MM.1S (cell line): ENCODE data around the gene FUOM.

Source experiments
- DNase-seq: peaks from one replicate; pipeline ENCODE4 v3.0.0-alpha.2; 2015
- H2AFZ ChIP-seq: fragments of 300-600 bp; sonication (generic); 2 replicates; pipeline ENCODE4 v1.6.0; 2016; ENCODE audit warnings: antibody characterized with exemption, low read length
- H3F3A ChIP-seq: fragments of 300-600 bp; sonication (generic); 2 replicates; pipeline ENCODE4 v1.6.1; 2016; ENCODE audit warnings: mild to moderate bottlenecking, antibody characterized with exemption, low read length, moderate library complexity, mixed read lengths; ENCODE audit not compliant: insufficient read depth
- H3K27ac ChIP-seq: fragments of 300-600 bp; sonication (generic); 2 replicates; pipeline ENCODE4 v1.5.1; 2016; ENCODE audit warnings: mild to moderate bottlenecking, low read length
- H3K27me3 ChIP-seq: fragments of 300-600 bp; sonication (generic); replicated peaks from 2 replicates; pipeline ENCODE4 v1.6.0; 2016; ENCODE audit warnings: low read length; ENCODE audit not compliant: insufficient read depth
- H3K36me3 ChIP-seq: fragments of 300-600 bp; sonication (generic); replicated peaks from 2 replicates; pipeline ENCODE4 v1.6.1; 2016; ENCODE audit warnings: mild to moderate bottlenecking, low read length, mixed read lengths; ENCODE audit not compliant: insufficient read depth
- H3K4me1 ChIP-seq: fragments of 300-600 bp; sonication (generic); 2 replicates; pipeline ENCODE4 v1.6.1; 2016; ENCODE audit warnings: low read length, mixed read lengths
- H3K4me2 ChIP-seq: fragments of 300-600 bp; sonication (generic); 2 replicates; pipeline ENCODE4 v1.6.0; 2016; ENCODE audit warnings: low read depth, low read length
- H3K4me3 ChIP-seq: fragments of 300-600 bp; sonication (generic); 2 replicates; pipeline ENCODE4 v1.5.1; 2016; ENCODE audit warnings: low read length, mixed read lengths
- H3K79me2 ChIP-seq: fragments of 300-600 bp; sonication (generic); 2 replicates; pipeline ENCODE4 v1.6.1; 2016; ENCODE audit warnings: mixed run types, low read length, mixed read lengths
- H3K9ac ChIP-seq: fragments of 300-600 bp; sonication (generic); 2 replicates; pipeline ENCODE4 v1.6.1; 2016; ENCODE audit warnings: low read length, mixed read lengths
- H3K9me2 ChIP-seq: fragments of 300-600 bp; sonication (generic); replicated peaks from 2 replicates; pipeline ENCODE4 v1.6.1; 2016; ENCODE audit warnings: mild to moderate bottlenecking, low read length, mixed read lengths; ENCODE audit not compliant: insufficient read depth
- H3K9me3 ChIP-seq: fragments of 300-600 bp; sonication (generic); replicated peaks from 2 replicates; pipeline ENCODE4 v1.6.1; 2016; ENCODE audit warnings: mild to moderate bottlenecking, low read length, mixed read lengths; ENCODE audit not compliant: insufficient read depth
- H4K20me1 ChIP-seq: fragments of 300-600 bp; sonication (generic); 2 replicates; pipeline ENCODE4 v1.6.1; 2016; ENCODE audit warnings: mild to moderate bottlenecking, low read length, moderate library complexity, mixed read lengths; ENCODE audit not compliant: insufficient read depth
- CTCF ChIP-seq: fragments of 300-600 bp; sonication (generic); IDR thresholded peaks from 2 replicates; pipeline ENCODE4 v1.5.1; 2016; ENCODE audit warnings: antibody characterized with exemption, low read length, mixed read lengths
- EZH2 ChIP-seq: fragments of 300-600 bp; sonication (generic); optimal IDR thresholded peaks from 2 replicates; pipeline ENCODE3; 2017; ENCODE audit warnings: low read depth, mild to moderate bottlenecking, antibody characterized with exemption, low read length, mixed read lengths
- EZH2phosphoT487 ChIP-seq: fragments of 300-600 bp; sonication (generic); IDR thresholded peaks from 2 replicates; pipeline ENCODE4 v1.6.1; 2018; ENCODE audit warnings: antibody characterized with exemption, low read length

Gene FUOM

GRCh38 chr10:133306941-133307379, 50.9 kb downstream of the FUOM start:
- Histone ChIP-seq H3K4me1 (peaks cover 10% of the 10 kb centered on the region), H3K9me3 (no peaks in the 10 kb centered on the region), H2AFZ (no peak overlapping the region), H4K20me1 (no peaks in the 10 kb centered on the region), H3K27me3 (no peaks in the 10 kb centered on the region), H3K79me2 (peaks cover 61% of the 10 kb centered on the region), H3K4me2 (peak overlapping the region; percentile 93; the same call in 1 of the 2 replicates), H3K9ac (no peak overlapping the region), H3F3A (peaks cover 6% of the 10 kb centered on the region; the same call in 1 of the 2 replicates), H3K27ac (no peak overlapping the region), H3K9me2 (no peaks in the 10 kb centered on the region), H3K4me3 (no peak overlapping the region), H3K36me3 (no peaks in the 10 kb centered on the region)
- TF ChIP-seq EZH2 (no peak), EZH2phosphoT487 (no peak), CTCF (no peak)
- DNase-seq, result no peak

GRCh38 chr10:133306097-133306476, 51.7 kb downstream of the FUOM start:
- Histone ChIP-seq H3K4me3 (no peak overlapping the region), H3K9me2 (no peaks in the 10 kb centered on the region), H3K27ac (no peak overlapping the region), H3K36me3 (no peaks in the 10 kb centered on the region), H3F3A (peaks cover 6% of the 10 kb centered on the region; the same call in 1 of the 2 replicates), H3K9me3 (no peaks in the 10 kb centered on the region), H4K20me1 (no peaks in the 10 kb centered on the region), H3K4me1 (peaks cover 10% of the 10 kb centered on the region), H3K9ac (no peak overlapping the region), H3K79me2 (peaks cover 61% of the 10 kb centered on the region), H2AFZ (no peak overlapping the region), H3K27me3 (no peaks in the 10 kb centered on the region), H3K4me2 (no peak overlapping the region)
- no peak for DNase-seq
- TF ChIP-seq EZH2phosphoT487, result no peak
- TF ChIP-seq CTCF, result no peak
- TF ChIP-seq EZH2, result no peak
